Activated gamma-delta T cell treated with Interleukin-2 at 50 U/mL for 16 hours (primary cell): Measurements from ENCODE around the gene CITED4.

Source experiments
- DNase-seq: peaks from one replicate; pipeline ENCODE4 v3.0.0-alpha.2; 2020

The CITED4 gene

DNA sequence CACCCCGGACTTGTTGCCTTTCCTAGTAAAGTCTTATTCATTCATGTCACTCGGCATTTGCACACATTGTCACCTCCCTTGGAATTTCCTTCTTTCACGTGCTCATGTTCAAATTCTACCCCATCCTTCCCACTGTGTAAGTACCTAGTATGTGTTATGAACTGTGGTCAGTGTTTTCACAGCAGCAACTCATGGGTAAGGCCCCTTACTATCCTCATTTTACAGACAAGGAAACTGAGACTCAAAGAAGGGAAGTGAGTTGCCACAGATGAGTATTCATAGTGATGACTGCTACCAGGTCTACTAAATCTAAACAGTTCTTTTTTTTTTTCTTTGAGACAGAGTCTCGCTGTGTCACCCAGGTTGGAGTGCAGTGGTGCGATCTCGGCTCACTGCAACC, 10.5 kb downstream of the CITED4 start:
- DNase-seq = no peak

DNA sequence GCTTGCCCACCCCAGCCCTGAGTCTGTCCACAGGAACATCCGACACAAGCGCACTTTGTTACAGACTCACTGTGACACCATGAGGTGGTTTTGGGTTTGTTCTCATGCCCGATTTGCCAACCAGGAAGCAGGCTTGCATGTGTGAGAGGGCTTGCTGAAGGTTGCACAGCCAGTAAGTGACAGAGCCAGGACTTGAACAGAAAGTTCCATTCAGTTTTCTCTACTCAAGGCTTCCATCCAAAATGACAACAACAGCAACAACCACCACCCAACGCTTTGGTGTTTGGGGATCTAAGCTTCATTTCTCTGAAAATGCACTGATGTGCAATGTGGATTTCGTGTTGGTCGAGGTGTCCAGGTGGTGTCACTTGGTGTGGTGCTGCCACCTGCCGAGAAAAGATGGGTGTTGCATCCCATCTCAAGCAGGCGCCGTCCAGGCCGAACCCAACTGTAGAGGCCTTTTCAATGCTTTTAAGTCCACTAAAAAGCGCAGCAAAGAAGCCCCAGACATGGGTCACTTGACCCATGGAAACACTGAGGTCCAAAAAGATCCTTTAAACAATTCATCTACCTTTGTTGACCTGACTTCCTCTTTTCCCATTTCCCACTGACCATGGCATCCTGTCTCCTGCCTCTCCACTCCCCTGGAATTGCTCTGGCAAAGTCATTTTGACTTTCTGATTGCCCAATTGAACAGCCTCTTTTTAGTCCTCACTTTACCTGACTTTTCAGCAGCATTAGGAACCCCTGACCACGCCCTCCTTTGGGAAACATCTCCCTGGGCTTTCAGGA, 12.2 kb downstream of the CITED4 start:
- DNase-seq = peak; percentile 77

DNA sequence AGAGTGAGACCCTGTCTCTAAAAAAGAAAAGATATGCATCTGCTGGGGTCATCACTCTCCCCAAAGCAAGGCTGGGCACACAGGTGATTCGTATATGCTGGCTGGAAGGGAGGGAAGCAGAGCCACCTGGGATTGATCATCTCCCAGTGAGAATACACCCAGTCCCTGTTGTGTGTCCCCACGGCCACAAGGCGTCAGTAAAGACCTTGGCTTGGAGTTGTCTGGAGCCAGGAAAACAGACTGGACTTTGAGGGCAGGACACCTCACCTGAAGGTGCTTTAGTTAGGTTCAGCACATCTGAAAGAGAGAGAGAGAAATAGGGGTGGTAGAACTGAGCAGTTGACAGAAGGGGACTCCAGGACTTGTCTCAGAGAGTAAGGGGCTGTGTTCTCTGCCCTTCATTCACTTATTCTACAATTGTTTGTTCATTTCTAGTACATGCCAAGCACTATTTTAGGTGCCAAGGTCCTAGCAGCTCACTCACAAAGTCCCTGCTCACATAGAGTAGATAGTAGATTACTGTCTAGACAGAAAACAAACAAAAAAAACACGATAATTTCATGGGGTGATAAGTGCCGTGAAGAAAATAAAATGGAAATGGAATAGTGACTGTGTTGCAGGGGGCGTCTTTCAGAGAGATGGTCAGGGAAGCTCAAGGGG, 13.5 kb downstream of the CITED4 start:
- DNase-seq = no peak

DNA sequence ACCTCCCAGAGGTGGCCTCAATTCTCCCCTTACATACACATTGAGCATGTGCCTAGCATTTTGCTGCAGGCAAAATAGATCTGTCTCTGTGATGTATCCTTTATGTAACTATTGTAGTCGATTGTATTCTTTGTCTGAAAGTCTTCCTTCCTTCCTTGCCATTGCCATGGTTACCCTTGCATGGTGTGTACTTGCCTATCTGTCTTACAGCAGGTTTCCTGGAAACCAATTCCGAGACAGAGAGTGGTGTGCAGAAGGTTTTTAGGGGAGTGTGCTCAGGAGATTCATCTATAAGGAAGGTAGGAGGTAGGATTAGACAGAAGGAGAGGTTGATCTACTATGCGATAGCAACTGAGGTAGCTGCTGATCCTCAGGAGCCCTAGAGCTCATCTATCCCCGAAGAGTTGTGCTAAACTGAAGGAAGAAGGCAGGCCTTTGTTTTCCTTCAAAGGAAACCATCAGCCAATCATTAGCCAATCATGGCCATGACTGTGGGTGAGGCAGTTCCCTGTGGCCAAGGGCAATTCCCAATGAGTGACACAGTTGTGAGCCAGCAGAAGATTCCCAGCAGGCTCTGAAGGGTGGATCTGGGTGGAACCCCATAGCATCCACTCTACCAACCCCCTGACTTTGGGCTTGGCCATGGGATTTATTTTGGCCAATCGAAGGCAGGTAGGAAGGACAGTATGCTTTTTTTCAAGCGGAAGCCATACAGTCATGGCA, 15.0 kb downstream of the CITED4 start:
- DNase-seq = no peak

- no peak for DNase-seq
Measured at GRCh38 chr1:40845895-40846294, 16.3 kb downstream of the CITED4 start.

DNA sequence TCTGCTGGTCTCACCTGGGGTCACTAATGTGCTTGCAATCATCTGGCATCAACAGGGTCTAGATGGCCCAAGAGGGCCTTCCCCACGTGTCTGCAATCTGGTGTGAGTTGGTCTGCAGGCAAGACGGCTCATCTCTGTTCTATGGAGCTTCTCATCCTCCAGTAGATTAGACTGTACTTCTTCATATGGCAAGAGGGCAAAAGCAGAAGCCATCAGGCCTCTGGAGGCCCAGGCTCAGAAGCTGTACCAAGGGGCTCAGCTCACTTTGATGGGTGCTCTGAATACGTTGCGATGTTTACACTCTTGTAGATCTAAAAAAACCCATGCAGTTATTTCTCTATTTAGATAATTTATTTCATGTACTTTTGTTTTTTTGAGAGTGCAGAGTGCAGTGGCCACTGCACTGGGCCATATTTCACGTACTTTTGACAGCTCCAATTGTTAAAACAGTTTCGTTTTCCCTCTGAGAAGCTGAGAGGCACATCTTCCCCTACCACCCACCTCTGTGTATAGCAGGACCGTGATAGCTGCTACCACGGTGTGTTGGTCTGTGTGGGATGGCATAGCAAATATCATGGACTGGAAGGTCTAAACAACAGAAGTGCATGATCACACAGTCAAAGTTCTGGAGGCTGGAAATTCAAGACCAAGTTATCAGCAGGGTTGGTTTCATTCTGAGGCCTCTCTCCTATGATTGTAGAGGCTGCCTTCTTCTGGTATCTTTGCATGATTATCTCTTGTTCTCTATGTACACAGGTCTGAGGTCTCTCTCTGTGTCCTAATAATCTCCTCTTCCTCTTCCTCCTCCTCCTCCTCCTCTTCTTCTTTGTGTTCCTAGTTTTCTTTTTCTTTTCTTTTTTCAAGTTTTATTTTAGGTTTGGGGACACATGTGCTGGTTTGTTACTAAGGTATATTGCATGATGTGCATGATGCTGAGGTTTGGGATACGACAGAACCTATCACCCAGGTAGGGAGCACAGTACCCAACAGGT, 17.0 kb downstream of the CITED4 start:
- no peak for DNase-seq

GRCh38 chr1:40844079-40844478, 18.1 kb downstream of the CITED4 start:
- DNase-seq = no peak

- DNase-seq = no peak
Measured at GRCh38 chr1:40842691-40843090, 19.5 kb downstream of the CITED4 start.

GRCh38 chr1:40842207-40842606, 20.0 kb downstream of the CITED4 start:
- no peak for DNase-seq

- no peak for DNase-seq
Measured at GRCh38 chr1:40841602-40842001, 20.6 kb downstream of the CITED4 start.

- no peak for DNase-seq
Measured at GRCh38 chr1:40840526-40841323, 21.4 kb downstream of the CITED4 start.

DNA sequence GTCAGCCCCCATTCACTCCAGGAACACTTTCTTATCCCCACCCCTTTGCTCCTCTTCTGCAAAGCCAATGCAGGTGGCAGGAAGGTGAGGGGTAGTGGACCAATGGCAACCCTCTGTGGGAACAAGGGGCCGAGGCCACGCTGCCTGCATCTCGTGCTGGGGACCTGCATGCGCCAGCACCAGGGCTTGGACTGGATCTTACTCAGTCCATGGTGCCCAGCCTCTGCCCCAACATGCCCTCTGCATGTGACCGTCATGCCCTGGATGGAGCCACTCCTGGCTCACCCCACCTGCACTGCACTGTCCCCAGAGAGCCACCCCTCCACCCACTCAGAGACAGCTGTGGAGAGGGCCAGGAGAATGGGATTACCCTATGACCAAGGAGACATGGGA, 22.2 kb downstream of the CITED4 start:
- DNase-seq = no peak

GRCh38 chr1:40838980-40839942, 22.9 kb downstream of the CITED4 start:
- DNase-seq = no peak

DNA sequence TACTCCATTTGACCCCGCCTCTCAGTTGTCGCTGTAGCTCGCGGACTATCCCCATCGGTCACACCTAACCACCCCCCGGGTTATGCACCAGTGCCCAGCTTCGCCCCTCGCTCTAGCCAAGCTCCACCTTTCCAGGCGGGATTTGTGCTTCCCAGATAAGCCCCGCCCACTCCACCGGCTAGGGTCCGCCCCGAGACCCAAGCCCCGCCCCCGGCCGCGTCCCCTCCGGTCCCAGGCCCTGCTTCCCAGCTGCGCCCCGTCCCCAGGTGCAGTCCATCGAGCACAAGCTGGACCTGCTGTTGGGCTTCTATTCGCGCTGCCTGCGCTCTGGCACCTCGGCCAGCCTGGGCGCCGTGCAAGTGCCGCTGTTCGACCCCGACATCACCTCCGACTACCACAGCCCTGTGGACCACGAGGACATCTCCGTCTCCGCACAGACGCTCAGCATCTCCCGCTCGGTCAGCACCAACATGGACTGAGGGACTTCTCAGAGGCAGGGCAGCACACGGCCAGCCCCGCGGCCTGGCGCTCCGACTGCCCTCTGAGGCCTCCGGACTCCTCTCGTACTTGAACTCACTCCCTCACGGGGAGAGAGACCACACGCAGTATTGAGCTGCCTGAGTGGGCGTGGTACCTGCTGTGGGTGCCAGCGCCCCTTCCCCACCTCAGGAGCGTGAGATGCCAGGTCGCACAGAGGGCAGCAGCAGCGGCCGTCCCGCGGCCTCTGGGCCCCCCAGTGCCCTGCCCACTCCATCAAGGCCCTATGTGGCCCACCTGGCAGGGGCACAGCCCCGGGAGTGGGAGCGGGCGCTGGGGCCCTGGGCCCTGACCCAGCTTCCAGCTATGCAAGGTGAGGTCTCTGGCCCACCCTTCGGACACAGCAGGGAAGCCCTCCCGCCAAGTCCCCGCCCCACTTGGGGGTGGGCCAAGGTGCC, 23.9 kb downstream of the CITED4 start:
- DNase-seq = no peak

DNA sequence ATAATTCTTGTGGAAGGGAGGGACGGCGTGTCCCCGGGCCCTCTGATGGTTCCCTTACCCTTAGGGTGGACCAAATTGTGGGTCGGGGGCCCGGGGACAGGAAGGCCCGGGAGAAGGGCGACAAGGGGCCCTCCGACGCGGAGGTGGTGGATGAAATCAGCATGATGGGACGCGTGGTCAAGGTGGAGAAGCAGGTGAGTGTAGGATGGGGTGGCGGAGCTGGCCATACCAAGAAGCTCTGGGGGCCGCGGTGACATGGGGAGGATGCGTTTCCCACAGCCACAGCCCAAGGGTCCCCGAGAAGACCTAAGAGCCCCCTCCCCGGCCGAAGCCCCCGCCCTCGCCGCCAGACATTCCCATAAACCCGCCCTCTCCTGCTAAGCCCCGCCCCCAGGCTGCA, 24.6 kb downstream of the CITED4 start:
- DNase-seq = no peak

DNA sequence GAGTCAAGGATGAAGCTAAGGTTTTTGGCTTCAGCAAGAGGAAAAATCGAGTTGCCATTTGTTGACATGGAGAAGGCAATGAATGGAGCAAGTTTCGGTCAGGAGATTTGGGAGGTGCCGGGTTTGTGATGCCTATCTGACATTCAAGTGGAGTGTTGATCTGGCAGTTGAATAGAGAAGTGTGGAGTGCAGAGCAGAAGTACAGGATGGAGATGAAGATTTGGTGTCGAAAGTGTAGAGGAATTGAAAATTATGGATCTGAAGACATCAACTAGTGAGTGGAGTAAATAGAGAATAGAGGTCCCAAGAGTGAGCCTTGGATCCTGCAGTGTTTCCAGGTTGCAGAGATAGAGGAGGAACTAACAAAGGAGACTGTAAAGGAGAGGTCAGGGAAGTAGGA, 25.9 kb downstream of the CITED4 start:
- DNase-seq = no peak

GRCh38 chr1:40834968-40835545, 27.1 kb downstream of the CITED4 start:
- DNase-seq = no peak

GRCh38 chr1:40833979-40834378, 28.2 kb downstream of the CITED4 start:
- no peak for DNase-seq
